HEK293 (cell line): ENCODE results near the gene SCYL3.

Source experiments
- BCL11B ChIP-seq: fragments of 450-650 bp; formaldehyde crosslinking; IDR thresholded peaks from 2 replicates; pipeline ENCODE4 v1.5.1; 2016; ENCODE audit warnings: low read depth, missing biosample characterization, missing genetic modification characterization
- FEZF1 ChIP-seq: fragments of 450-650 bp; formaldehyde crosslinking; IDR thresholded peaks from 2 replicates; pipeline ENCODE4 v1.5.1; 2016; ENCODE audit warnings: missing biosample characterization, missing genetic modification characterization
- HOXD13 ChIP-seq: sonication (generic); formaldehyde crosslinking; IDR thresholded peaks from 2 replicates; pipeline ENCODE4 v1.8.0; 2022; ENCODE audit warnings: missing genetic modification reagents, borderline replicate concordance
- KLF17 ChIP-seq: fragments of 450-650 bp; formaldehyde crosslinking; IDR thresholded peaks from 2 replicates; pipeline ENCODE4 v1.5.1; 2016; ENCODE audit warnings: missing biosample characterization, missing genetic modification characterization
- PRDM6 ChIP-seq: fragments of 450-650 bp; formaldehyde crosslinking; IDR thresholded peaks from 2 replicates; pipeline ENCODE4 v1.5.1; 2017; ENCODE audit warnings: missing biosample characterization, missing genetic modification characterization
- RBAK ChIP-seq: fragments of 450-650 bp; formaldehyde crosslinking; IDR thresholded peaks from 2 replicates; pipeline ENCODE4 v1.5.1; 2016; ENCODE audit warnings: missing biosample characterization, missing genetic modification characterization
- REPIN1 ChIP-seq: fragments of 450-650 bp; formaldehyde crosslinking; IDR thresholded peaks from 2 replicates; pipeline ENCODE4 v1.5.1; 2017; ENCODE audit warnings: missing biosample characterization, missing genetic modification characterization, low read depth
- YY1 ChIP-seq: fragments of 450-650 bp; formaldehyde crosslinking; IDR thresholded peaks from 2 replicates; pipeline ENCODE4 v1.5.1; 2018; ENCODE audit warnings: missing biosample characterization, missing genetic modification characterization
- ZBTB11 ChIP-seq: fragments of 450-650 bp; formaldehyde crosslinking; conservative IDR thresholded peaks from 2 replicates; pipeline ENCODE4 v1.5.1; 2016; ENCODE audit warnings: low read depth, missing biosample characterization, missing genetic modification characterization
- ZBTB26 ChIP-seq: fragments of 450-650 bp; formaldehyde crosslinking; optimal IDR thresholded peaks from 2 replicates; pipeline ENCODE3; 2016; ENCODE audit warnings: missing biosample characterization, mild to moderate bottlenecking, missing genetic modification characterization
- ZBTB49 ChIP-seq: fragments of 450-650 bp; formaldehyde crosslinking; IDR thresholded peaks from 2 replicates; pipeline ENCODE4 v1.5.1; 2016; ENCODE audit warnings: missing biosample characterization, missing genetic modification characterization, low read depth
- ZEB2 ChIP-seq: fragments of 450-650 bp; formaldehyde crosslinking; IDR thresholded peaks from 2 replicates; pipeline ENCODE4 v1.5.1; 2016; ENCODE audit warnings: missing biosample characterization, missing genetic modification characterization
- ZFP3 ChIP-seq: fragments of 450-650 bp; formaldehyde crosslinking; IDR thresholded peaks from 2 replicates; pipeline ENCODE4 v1.5.1; 2016; ENCODE audit warnings: low read depth, missing biosample characterization, missing genetic modification characterization
- ZFP41 ChIP-seq: fragments of 450-650 bp; formaldehyde crosslinking; IDR thresholded peaks from 2 replicates; pipeline ENCODE4 v1.5.1; 2016; ENCODE audit warnings: missing biosample characterization, missing genetic modification characterization, borderline replicate concordance
- ZNF114 ChIP-seq: fragments of 450-650 bp; formaldehyde crosslinking; IDR thresholded peaks from 2 replicates; pipeline ENCODE4 v1.5.0; 2017; ENCODE audit warnings: missing biosample characterization, missing genetic modification characterization
- ZNF146 ChIP-seq: fragments of 450-650 bp; formaldehyde crosslinking; IDR thresholded peaks from 2 replicates; pipeline ENCODE4 v1.5.1; 2016; ENCODE audit warnings: missing biosample characterization, missing genetic modification characterization
- ZNF184 ChIP-seq: fragments of 450-650 bp; IDR thresholded peaks from 2 replicates; pipeline ENCODE4 v1.5.1; 2018; ENCODE audit warnings: missing biosample characterization, mild to moderate bottlenecking, missing genetic modification characterization
- ZNF221 ChIP-seq: fragments of 450-650 bp; formaldehyde crosslinking; IDR thresholded peaks from 2 replicates; pipeline ENCODE4 v1.5.1; 2017; ENCODE audit warnings: missing biosample characterization, missing genetic modification characterization, borderline replicate concordance
- ZNF341 ChIP-seq: fragments of 450-650 bp; formaldehyde crosslinking; IDR thresholded peaks from 2 replicates; pipeline ENCODE4; 2016; ENCODE audit warnings: low read depth, missing biosample characterization, missing genetic modification characterization
- ZNF366 ChIP-seq: fragments of 450-650 bp; formaldehyde crosslinking; conservative IDR thresholded peaks from 2 replicates; pipeline ENCODE4 v1.5.1; 2016; ENCODE audit warnings: missing biosample characterization, missing genetic modification characterization
- ZNF426 ChIP-seq: fragments of 450-650 bp; formaldehyde crosslinking; IDR thresholded peaks from 2 replicates; pipeline ENCODE4 v1.5.1; 2017; ENCODE audit warnings: missing biosample characterization, missing genetic modification characterization, mild to moderate bottlenecking, inconsistent platforms, moderate library complexity
- ZNF433 ChIP-seq: fragments of 450-650 bp; formaldehyde crosslinking; IDR thresholded peaks from 2 replicates; pipeline ENCODE4 v1.5.1; 2016; ENCODE audit warnings: missing biosample characterization, missing genetic modification characterization, low read depth
- ZNF501 ChIP-seq: fragments of 450-650 bp; formaldehyde crosslinking; IDR thresholded peaks from 2 replicates; pipeline ENCODE4 v1.5.1; 2016; ENCODE audit warnings: missing biosample characterization, missing genetic modification characterization
- ZNF558 ChIP-seq: fragments of 450-650 bp; formaldehyde crosslinking; IDR thresholded peaks from 2 replicates; pipeline ENCODE4 v1.5.1; 2016; ENCODE audit warnings: missing biosample characterization, missing genetic modification characterization
- ZNF560 ChIP-seq: fragments of 450-650 bp; formaldehyde crosslinking; IDR thresholded peaks from 2 replicates; pipeline ENCODE4 v1.5.1; 2017; ENCODE audit warnings: missing biosample characterization, missing genetic modification characterization, borderline replicate concordance
- ZNF571 ChIP-seq: fragments of 450-650 bp; formaldehyde crosslinking; IDR thresholded peaks from 2 replicates; pipeline ENCODE4 v1.5.0; 2017; ENCODE audit warnings: missing biosample characterization, missing genetic modification characterization
- ZNF623 ChIP-seq: fragments of 450-650 bp; formaldehyde crosslinking; IDR thresholded peaks from 2 replicates; pipeline ENCODE4 v1.5.1; 2016; ENCODE audit warnings: missing biosample characterization, missing genetic modification characterization
- ZNF658 ChIP-seq: fragments of 450-650 bp; formaldehyde crosslinking; IDR thresholded peaks from 2 replicates; pipeline ENCODE4; 2016; ENCODE audit warnings: missing biosample characterization, missing genetic modification characterization
- ZNF664 ChIP-seq: fragments of 450-650 bp; formaldehyde crosslinking; IDR thresholded peaks from 2 replicates; pipeline ENCODE4 v1.5.1; 2016; ENCODE audit warnings: missing biosample characterization, missing genetic modification characterization
- ZNF791 ChIP-seq: fragments of 450-650 bp; formaldehyde crosslinking; IDR thresholded peaks from 2 replicates; pipeline ENCODE4 v1.5.1; 2016; ENCODE audit warnings: missing biosample characterization, missing genetic modification characterization
- ZSCAN23 ChIP-seq: fragments of 450-650 bp; formaldehyde crosslinking; IDR thresholded peaks from 2 replicates; pipeline ENCODE4 v1.5.1; 2016; ENCODE audit warnings: missing biosample characterization, missing genetic modification characterization

Gene SCYL3

GRCh38 chr1:169941982-169942830 lies 48.5 kb upstream of the SCYL3 start (continued):
- peak; percentile 51; the same call in 1 of the 2 replicates for TF ChIP-seq ZBTB49
- no peak for TF ChIP-seq ZNF791 (tag by site-specific recombination)
- TF ChIP-seq ZSCAN23 (tag by site-specific recombination): 0 out of 2 replicates have a peak, but pooled peaks have one; percentile 49
- no peak for TF ChIP-seq ZNF114
- no peak for TF ChIP-seq ZNF658
- no peak for TF ChIP-seq REPIN1 (tag by site-specific recombination)
- peak; percentile 82 for TF ChIP-seq ZEB2 (tag by site-specific recombination)
- peak; percentile 48; the same call in 1 of the 2 replicates for TF ChIP-seq ZNF664 (tag by site-specific recombination)
- no peak for TF ChIP-seq YY1
- TF ChIP-seq ZNF366 (tag by site-specific recombination): peak; percentile 39; the same call in 1 of the 2 replicates
- no peak for TF ChIP-seq ZNF623
- no peak for TF ChIP-seq KLF17 (tag by site-specific recombination)
- no peak for TF ChIP-seq ZBTB11 (tag by site-specific recombination)
- TF ChIP-seq ZBTB26 (tag by site-specific recombination): no peak
- no peak for TF ChIP-seq ZNF184 (tag by site-specific recombination)
- peak; percentile 99 for TF ChIP-seq PRDM6 (tag by site-specific recombination)
- TF ChIP-seq ZNF426: no peak
- no peak for TF ChIP-seq RBAK (tag by site-specific recombination)
- no peak for TF ChIP-seq ZNF221 (tag by site-specific recombination)
- no peak for TF ChIP-seq ZFP41
- no peak for TF ChIP-seq BCL11B (tag by site-specific recombination)
- TF ChIP-seq ZNF560 (tag by site-specific recombination): no peak
- no peak for TF ChIP-seq ZNF433 (tag by site-specific recombination)
- TF ChIP-seq HOXD13 (CRISPR knock-in tag): peak; percentile 76; the same call in 1 of the 2 replicates
- peak; percentile 72 for TF ChIP-seq ZNF501 (tag by site-specific recombination)
- no peak for TF ChIP-seq ZFP3 (tag by site-specific recombination)
- TF ChIP-seq ZNF146: peak; percentile 55; the same call in 1 of the 2 replicates
- TF ChIP-seq FEZF1 (tag by site-specific recombination): peak; percentile 99
- TF ChIP-seq ZNF558 (tag by site-specific recombination): no peak
- 0 out of 2 replicates have a peak, but pooled peaks have one; percentile 22 for TF ChIP-seq ZNF341 (tag by site-specific recombination)
- no peak for TF ChIP-seq ZNF571 (tag by site-specific recombination)
